Glomerular visceral epithelial cell (primary cell): ENCODE results near the gene TBC1D3B.
"Not testable (repeated sequence)": the region's sequence is repeated elsewhere in the genome, so short reads cannot be mapped to it uniquely, and the experiment has no call there.

ENCODE experiments used
- DNase-seq: peaks from one replicate; pipeline ENCODE4 v3.0.0-alpha.2; 2016; ENCODE audit errors: extremely low spot score

Gene TBC1D3B

GRCh38 chr17:36176536-36176935 is at the start of gene TBC1D3B:
TSS of gene TBC1D3B (minus strand) at chr17:36176636. CDS start at chr17:36175050, 1,586 bp downstream.
- DNase-seq, result not testable (repeated sequence)

DNA sequence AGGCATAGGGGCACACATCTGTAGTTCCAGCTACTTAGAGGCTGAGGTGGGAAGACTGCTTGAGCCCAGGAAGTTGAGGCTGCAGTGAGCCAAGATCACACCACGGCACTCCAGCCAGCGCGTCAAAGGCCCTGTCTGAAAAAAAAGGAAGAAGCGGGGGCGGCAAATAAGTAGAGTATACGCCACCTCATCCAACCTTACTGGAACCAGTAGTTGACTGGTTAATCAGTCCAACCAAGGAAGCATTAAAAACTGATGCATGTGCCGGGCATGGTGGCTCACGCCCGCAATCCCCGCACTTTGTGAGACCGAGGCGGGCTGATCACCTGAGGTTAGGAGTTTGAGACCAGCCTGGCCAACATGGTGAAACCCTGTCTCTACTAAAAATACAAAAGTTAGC is 46.5 kb upstream of the TBC1D3B start:
- DNase-seq, result not testable (repeated sequence)

DNA sequence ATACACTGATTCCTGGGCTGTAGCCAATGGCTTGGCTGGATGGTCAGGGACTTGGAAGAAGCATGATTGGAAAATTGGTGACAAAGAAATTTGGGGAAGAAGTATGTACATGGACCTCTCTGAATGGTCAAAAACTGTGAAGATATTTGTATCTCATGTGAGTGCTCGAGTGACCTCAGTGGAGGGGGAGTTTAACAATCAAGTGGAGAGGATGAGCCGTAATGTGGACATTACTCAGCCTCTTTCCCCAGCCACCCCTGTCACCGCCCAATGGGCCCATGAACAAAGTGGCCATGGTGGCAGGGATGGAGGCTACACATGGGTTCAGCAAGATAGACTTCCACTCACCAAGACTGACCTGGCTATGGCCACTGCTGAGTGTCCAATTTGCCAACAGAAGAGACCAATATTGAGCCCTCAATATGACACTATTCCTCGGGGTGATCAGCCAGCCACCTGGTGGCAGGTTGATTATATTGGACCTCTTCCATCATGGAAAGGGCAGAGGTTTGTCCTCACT is 45.2 kb upstream of the TBC1D3B start:
- not testable (repeated sequence) for DNase-seq

GRCh38 chr17:36220737-36221580 is 44.5 kb upstream of the TBC1D3B start:
- not testable (repeated sequence) for DNase-seq

DNA sequence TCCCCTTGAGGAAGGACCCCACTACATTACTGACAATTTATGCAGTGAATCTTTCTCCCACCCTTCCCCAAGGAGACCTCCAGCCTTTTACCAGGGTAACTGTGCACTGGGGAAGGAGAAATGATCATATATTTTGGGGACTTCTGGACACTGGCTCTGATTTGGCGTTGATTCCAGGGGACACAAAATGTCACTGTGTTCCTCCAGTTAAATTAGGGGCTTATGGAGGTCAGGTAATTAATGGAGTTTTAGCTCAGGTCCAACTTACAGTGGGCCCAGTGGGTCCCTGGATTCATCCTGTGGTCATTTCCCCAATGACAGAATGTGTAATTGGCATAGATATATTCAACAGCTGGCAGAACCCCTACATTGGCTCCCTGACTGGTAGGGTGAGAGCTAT is 43.1 kb upstream of the TBC1D3B start:
- DNase-seq, result not testable (repeated sequence)

GRCh38 chr17:36215406-36216308 is 39.2 kb upstream of the TBC1D3B start:
- DNase-seq, result not testable (repeated sequence)

DNA sequence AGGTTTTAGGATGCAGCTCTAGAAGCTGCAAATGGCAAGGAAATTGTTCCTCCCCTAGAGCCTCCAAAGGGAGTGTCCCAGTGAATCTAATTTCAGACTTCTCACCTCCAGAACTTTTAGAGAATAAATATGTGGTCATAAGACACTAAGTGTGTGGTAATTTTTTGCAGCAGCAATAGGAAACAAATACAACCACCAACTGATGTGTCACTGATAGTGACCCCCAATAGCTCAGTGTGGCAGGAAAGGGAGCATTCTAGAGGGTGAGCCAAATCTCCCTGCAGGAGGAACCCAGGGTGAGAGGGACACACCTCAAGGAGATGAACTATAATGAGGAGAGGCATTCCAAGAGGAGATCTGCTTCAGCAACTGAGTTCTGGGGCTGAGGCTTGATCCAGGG is 38.5 kb upstream of the TBC1D3B start:
- DNase-seq, result no peak

DNA sequence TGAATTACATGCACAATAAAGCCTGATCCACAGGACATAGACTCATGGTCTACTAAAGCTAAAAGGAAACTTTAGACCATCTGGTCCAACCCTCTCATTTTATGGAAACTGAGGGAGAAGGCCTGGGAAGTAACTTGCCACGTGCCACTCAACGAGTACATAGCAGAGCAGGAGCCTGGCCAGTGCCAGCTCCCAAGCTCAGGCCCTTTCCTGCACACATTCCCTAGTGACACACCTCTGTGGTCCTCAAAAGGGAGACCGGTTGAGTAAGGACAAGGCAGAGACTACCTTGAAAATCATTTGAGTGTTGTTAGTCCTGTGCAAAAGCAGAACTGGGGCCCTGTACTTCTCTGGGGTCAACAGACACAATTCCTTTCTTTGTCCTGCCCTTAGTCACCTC is 37.3 kb upstream of the TBC1D3B start:
- DNase-seq, result no peak

DNA sequence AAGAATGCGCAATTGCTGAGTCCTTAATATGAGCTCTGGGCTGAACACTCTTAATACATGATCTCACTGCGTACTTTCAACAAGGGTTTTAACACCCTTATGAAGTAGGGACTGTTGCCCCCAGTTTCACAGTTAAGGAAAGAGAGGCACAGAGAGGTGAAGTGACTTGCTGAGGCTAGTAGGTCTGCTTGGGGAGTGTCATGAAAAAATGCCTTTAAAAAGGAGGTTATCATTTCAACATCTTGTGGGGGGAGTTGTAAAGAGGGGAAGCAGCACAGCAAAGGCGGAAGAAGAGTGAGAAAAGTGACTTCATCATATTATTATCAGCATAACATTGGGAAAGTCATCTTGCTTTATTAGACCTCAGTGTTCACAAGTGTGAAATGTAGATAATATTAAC is 36.5 kb upstream of the TBC1D3B start:
- DNase-seq, result no peak

GRCh38 chr17:36212272-36212605 is 35.8 kb upstream of the TBC1D3B start:
- no peak for DNase-seq

DNA sequence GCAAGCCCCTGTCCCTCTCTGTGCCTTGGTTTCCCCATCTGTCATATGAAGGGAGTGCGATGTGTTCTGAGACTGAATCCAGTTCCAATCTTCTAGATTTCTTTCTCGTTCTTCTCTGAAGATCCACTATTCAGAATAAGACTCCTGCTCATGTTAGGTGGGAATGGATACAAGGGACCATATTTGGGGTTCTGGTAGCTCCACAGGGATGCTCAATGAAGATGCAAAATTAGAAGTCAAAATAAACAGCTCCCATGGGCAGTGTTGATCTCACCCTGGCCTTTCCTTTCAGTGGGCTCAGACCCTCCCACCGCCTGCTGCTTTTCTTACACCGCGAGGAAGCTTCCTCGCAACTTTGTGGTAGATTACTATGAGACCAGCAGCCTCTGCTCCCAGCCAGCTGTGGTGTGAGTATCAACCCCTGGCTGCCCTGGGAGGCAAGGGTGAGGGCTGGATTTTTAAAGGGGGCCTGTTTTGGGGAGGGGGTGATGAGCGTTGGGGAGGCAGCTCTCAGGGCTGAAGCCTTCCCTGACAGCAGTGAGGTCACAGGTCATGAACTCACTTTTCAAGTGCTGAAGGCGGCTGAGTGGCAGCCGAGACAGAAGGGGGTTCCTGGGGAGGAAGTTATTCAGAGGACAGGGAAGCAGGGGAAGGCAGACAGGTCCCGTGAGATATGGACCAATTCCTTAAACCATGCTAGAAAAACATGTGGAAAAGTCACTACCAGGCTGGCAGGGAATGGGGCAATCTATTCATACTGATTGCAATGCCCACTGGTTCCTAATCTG is 35.2 kb upstream of the TBC1D3B start:
- not testable (repeated sequence) for DNase-seq

GRCh38 chr17:36210439-36211211 is 34.2 kb upstream of the TBC1D3B start, which contains the start of gene CCL4L2:
TSS of gene CCL4L2 (plus strand) at chr17:36211063.
- not testable (repeated sequence) for DNase-seq

GRCh38 chr17:36209575-36209974 is 33.1 kb upstream of the TBC1D3B start:
- DNase-seq, result no peak

DNA sequence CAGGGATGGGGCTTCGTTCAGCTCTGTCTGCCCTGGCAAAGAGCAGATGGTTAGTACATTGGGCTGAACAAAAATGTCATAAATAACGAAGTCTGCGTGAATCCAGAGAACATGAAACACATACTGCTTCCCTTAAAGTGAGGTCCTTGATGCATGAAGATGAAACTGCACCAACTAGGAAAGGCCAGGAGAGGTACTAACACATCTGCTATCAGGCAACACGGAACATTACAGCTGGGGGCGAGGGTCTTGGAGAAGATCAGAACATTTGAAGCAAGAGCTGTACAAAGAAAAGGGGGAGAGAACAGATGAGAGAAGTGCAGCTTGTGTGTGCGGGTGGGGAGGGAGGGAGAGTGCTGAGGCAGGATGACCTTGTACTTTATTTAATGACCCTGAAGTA is 30.9 kb upstream of the TBC1D3B start:
- DNase-seq, result not testable (repeated sequence)

DNA sequence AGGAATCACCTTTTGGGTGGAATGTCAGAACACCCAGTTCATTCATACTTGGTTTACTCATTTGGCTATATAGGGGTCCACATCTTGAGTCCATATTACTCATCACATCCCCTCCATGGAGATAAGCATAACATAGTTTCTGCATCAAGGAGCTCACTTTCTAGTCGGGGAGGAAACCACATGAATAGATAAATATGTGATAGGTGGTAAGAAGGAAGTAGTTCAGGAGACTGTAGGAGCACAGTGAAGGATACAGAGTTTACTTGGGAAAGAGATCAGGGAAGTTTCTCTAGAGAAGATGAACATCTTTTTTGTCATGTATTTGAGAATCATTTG is 30.0 kb upstream of the TBC1D3B start:
- not testable (repeated sequence) for DNase-seq

DNA sequence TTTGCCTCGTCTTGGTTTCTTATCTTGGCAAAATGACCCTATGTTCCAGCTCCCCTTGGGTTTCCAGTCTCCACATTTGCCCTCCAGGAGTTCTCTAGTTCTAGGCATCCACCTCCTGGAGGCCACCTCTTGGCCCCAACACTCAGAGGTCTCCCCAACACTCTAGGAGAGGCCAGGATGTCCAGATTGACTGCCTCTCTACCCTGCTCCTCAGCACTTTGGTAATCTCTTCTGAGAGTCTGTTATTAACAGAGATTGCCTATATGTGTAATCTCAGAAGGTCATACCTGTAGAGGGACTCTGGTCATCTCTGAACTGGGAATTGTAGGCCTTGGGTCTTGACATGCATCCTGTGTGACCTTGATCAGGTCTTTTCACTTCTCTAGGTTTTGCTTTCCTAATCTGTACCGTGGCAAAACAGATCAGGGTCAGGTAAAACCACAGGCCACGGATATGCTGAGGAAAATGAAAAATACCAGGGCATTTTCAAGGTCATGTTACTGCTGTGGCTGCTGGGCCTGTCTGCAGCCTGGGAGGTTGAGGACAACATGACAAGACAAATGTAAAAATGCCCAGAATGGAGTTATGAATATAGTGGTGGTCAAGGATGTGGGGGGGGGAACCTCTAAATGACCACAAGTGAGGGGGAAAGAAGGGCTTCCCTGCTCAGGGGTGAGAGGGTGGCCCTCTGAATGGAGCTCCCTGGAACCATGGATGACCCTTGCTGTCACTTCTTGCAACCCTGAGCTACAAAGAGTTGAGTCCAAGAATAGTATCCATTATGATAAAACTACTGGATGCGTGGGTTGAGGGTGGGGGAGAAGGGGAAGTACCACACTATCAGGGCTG is 29.4 kb upstream of the TBC1D3B start:
- DNase-seq, result no peak

GRCh38 chr17:36204724-36205500 is 28.5 kb upstream of the TBC1D3B start:
- DNase-seq, result no peak

GRCh38 chr17:36203335-36203734 is 26.9 kb upstream of the TBC1D3B start:
- DNase-seq, result no peak

- not testable (repeated sequence) for DNase-seq
Measured at GRCh38 chr17:36201506-36201905, 25.1 kb upstream of the TBC1D3B start.
